Right ventricle myocardium superior (tissue), 1 donor: ENCODE data around the gene ADGRV1. TPM values are rescaled to one million over a fixed set of nuclear protein-coding genes. Genes with fewer than 3 reads are reported as not detected.
"Not testable (repeated sequence)": the region's sequence is repeated elsewhere in the genome, so short reads cannot be mapped to it uniquely, and the experiment has no call there.

Experiments used
- ATAC-seq: fragments of 200-7000 bp; cut with Tn5 transposase; one replicate; pipeline ENCODE4 v1.9.1; 2020; ENCODE audit warnings: mild to moderate bottlenecking; ENCODE audit not compliant: poor library complexity
- DNase-seq: peaks from one replicate; pipeline ENCODE4 v3.0.0-alpha.2; 2020
- intact Hi-C: fragments of 100-400 bp; cut with DNase I; formaldehyde crosslinking; loops from one replicate; pipeline ENCODE4 v1.11.2; 2022
- total RNA-seq: library from RNA; stranded (reverse); fragmentation: NEBNext Ultra II Directional; extraction: Animal tissue kit (Norgen Biotek cat#: 25700); gene quantifications from one replicate; pipeline ENCODE4 v1.2.1, GENCODE V29; 2021
- donor health status: DM: no; HTN: yes; CAD: no; lungs with severe emphysema.

The ADGRV1 gene
- total RNA-seq, 1 donor from 2014 or later, result not detected

- intact Hi-C loops, DNase-seq, ATAC-seq: not testable (repeated sequence)
Observed at GRCh38 chr5:90686363-90686762, 127.8 kb downstream of the ADGRV1 start.

DNA sequence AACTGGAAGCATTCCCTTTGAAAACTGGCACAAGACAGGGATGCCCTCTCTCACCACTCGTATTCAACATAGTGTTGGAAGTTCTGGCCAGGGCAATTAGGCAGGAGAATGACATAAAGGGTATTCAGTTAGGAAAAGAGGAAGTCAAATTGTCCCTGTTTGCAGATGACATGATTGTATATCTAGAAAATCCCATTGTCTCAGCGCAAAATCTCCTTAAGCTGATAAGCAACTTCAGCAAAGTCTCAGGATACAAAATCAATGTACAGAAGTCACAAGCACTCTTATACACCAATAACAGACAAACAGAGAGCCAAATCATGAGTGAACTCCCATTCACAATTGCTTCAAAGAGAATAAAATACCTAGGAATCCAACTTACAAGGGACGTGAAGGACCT lies 128.9 kb downstream of the ADGRV1 start:
- intact Hi-C loops, ATAC-seq, DNase-seq: not testable (repeated sequence)

GRCh38 chr5:90689064-90689463 lies 130.5 kb downstream of the ADGRV1 start:
- ATAC-seq (no peak), DNase-seq (no peak)
- intact Hi-C loops, result no loop called here

DNA sequence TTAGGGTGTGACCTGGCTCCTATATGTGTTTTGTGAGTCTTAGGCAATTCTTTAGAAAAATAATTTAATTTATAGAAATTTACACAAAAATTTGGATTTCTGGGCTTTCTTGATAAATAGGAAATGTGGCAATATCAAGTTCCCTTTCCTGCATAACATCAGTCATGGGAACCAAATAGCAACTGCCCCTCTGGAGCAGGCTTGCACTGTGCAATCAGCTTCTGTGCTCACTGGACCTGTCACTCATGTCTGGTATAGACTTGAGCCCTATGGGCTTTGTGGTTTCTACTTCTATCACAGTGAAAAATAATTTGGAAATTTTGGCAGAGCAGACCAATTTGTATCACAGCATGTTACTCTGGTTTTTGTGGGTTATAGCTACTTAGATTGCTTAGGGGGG lies 131.7 kb downstream of the ADGRV1 start:
- intact Hi-C loops, result no loop called here
- ATAC-seq (no peak), DNase-seq (no peak)

- no peak for ATAC-seq
- DNase-seq, result no peak
Observed at GRCh38 chr5:90691533-90691932, 132.9 kb downstream of the ADGRV1 start.

GRCh38 chr5:90696153-90696552 lies 137.6 kb downstream of the ADGRV1 start:
- intact Hi-C loops, result no loop called here

More at GRCh38 chr5:90691533-90691932, 132.9 kb downstream of the ADGRV1 start:
- intact Hi-C loops, result no loop called here

GRCh38 chr5:90700299-90700698 lies 141.7 kb downstream of the ADGRV1 start:
- intact Hi-C loops, result no loop called here
- no peak for ATAC-seq

More at GRCh38 chr5:90696153-90696552, 137.6 kb downstream of the ADGRV1 start:
- no peak for DNase-seq
- no peak for ATAC-seq

DNA sequence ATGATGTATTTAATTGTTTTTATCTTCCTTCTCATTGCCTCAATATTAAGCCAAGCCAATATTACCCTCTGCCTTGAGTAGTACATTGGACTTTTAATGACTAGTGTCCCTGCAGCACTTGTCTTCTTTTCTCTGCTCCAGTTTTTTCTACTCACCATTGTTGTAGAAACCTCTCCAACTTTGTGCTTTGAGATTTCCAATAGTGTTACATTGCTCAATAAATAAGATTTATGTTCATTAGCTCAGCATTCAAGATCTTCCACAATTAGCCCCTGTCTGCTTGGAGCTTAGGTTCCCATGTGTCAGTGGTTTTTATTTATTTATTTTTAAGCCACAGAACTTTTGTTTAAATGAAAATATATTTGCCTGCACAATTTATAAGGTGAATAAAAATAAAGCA lies 145.3 kb downstream of the ADGRV1 start:
- no peak for ATAC-seq
- intact Hi-C loops, result no loop called here
- DNase-seq, result no peak

More at GRCh38 chr5:90700299-90700698, 141.7 kb downstream of the ADGRV1 start:
- DNase-seq, result no peak

GRCh38 chr5:90707698-90708097 lies 149.1 kb downstream of the ADGRV1 start:
- DNase-seq, result no peak
- intact Hi-C loops, result no loop called here
- ATAC-seq, result no peak

GRCh38 chr5:90709323-90710155 lies 150.9 kb downstream of the ADGRV1 start:
- intact Hi-C loops, result no loop called here
- ATAC-seq, result peak; percentile 48
- no peak for DNase-seq

- DNase-seq (no peak), ATAC-seq (no peak)
- intact Hi-C loops, result no loop called here
Observed at GRCh38 chr5:90718387-90718786, 159.8 kb downstream of the ADGRV1 start.

DNA sequence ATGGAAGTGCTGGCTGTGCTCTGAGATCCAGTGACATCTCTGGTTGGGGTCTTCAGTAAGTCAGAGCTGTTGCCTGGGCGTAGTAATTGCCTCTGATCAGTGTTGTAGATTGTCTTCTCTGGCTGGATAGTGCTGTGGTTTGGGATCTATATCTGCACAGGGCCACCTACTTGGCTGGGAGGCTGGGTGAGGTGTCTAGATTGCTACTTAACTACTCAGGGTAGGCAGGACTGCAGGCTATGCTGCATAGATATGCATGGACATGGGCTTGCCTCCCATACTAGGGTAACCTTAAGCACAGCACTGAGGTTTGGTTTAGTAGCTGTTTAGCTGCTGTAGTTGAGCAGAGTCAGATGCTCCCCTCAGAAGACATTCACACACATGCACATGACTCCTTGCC lies 181.0 kb downstream of the ADGRV1 start:
- ATAC-seq (no peak), DNase-seq (no peak)
- intact Hi-C loops, result no loop called here

DNA sequence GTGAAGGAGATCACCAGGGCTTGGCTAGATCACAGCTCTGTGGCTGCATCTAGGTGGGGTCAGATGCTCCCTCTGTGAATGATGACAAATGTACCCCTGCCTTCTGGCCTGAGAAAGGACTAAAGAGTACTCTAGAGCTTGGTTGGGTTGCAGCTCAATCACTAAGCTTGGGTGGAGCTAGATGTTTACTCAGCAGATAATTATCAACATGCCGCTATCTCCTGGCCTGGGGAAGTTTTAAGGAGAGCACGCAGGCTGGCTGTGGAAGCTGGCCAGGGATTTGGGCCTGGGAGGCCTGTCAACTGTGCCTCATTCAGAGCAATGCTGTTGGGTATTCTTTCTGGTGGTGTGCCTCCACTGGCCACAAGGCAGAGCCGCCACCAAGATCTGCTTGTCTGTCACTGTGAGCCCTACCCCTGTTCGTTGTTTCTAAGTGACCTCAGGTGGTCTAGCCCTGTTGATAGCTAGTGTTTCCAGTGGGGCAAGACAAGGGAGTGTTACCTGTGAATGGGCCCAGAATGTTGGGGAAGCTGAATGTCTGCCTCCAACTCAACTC lies 181.7 kb downstream of the ADGRV1 start:
- ATAC-seq (no peak), DNase-seq (no peak)
- intact Hi-C loops, result no loop called here

GRCh38 chr5:90741022-90741564 lies 182.5 kb downstream of the ADGRV1 start:
- ATAC-seq, result no peak
- intact Hi-C loops, result no loop called here
- no peak for DNase-seq

DNA sequence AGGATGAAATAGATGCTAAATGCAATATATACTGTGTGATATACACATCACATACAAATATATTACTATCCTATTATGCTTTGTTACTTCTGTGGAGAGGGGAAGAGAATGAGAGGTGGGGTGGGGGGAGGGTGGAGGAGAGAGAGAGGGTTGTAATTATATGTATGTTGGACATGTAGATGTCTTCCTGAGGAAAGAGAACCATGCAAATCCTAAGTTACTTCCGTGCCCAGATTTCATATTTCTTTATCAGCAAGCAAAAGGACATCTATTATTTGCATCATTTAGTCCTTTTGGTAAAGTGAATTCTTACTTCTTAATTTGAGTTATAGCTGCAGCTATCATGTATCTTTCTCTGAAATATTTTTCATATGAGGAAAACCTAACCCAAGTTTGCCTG lies 187.5 kb downstream of the ADGRV1 start:
- no peak for ATAC-seq
- no peak for DNase-seq
- intact Hi-C loops, result no loop called here

- intact Hi-C loops, result no loop called here
- no peak for ATAC-seq
- no peak for DNase-seq
Observed at GRCh38 chr5:90747175-90747574, 188.6 kb downstream of the ADGRV1 start.

DNA sequence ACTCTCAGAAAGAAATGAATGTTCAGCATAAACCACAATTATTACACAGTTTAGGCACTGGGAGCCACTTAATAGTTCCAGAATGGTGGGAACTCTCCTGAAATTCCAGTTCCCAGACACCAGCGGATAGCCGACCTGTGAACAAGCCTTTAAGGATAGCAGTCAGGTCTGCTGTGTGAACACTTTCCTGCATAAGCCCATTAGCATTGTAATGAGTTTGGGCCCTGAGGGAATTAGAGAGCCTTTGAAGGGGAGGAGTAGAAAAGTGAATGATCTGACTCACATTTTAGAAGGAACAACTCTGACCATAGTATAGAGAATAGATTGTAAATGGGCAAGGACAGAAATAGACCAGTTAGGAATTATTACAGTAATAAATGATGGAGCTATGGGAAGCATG lies 189.1 kb downstream of the ADGRV1 start:
- ATAC-seq (no peak), DNase-seq (no peak)
- intact Hi-C loops, result no loop called here

- ATAC-seq (no peak), DNase-seq (no peak)
- intact Hi-C loops, result no loop called here
Observed at GRCh38 chr5:90759119-90759518, 200.5 kb downstream of the ADGRV1 start.

DNA sequence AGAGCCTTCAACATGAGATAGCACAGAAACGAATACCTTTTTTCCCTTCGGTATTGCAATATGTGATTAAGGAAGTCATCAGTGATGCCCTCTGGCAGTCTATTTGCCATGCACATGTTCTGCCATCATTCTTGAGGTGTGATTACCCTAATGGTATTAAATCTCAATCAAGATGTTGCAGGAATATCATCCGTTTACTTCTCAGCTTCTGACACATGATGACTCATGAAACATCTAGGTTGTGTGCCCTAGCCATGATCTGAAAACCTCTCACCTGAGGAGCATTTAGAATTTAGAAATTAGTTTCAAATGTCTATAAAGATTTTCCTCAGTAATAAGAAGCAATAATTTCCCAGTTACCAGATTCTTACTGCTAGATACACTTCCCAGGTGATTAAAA lies 209.1 kb downstream of the ADGRV1 start:
- intact Hi-C loops, result no loop called here
- ATAC-seq (no peak), DNase-seq (no peak)

- DNase-seq, ATAC-seq, intact Hi-C loops: not testable (repeated sequence)
Observed at GRCh38 chr5:90770006-90770541, 211.5 kb downstream of the ADGRV1 start.
